Heart left ventricle (tissue), 16 donors: Measurements from ENCODE around the gene GRM7. TPM values are rescaled to one million over a fixed set of nuclear protein-coding genes. Genes with fewer than 3 reads are reported as not detected.
A peak's percentile ranks its signal among the peaks of the same experiment; 100 is the strongest.

Experiments
- ATAC-seq, 4 donors: fragments of 200-7000 bp; cut with Tn5 transposase; one replicate each; pipeline ENCODE4 v1.9.1; 2020 to 2022; ENCODE audit warnings: moderate library complexity in 4 of 4, mild to moderate bottlenecking in 3 of 4, moderate number of reproducible peaks in 1 of 4
- DNase-seq, 5 donors: peaks; one replicate each; pipeline ENCODE4 v3.0.0-alpha.2; 2020
- H3K27ac ChIP-seq, 12 donors: fragments of 200-600 bp; sonication (generic) in 4 of 12; one replicate each; pipeline versions ENCODE4 v1.5.0 to v1.8.0; 2016 to 2022; ENCODE audit warnings: mild to moderate bottlenecking in 2 of 12
- H3K27me3 ChIP-seq, 9 donors: fragments of 200-600 bp; sonication (generic) in 2 of 9; one replicate each; pipeline versions ENCODE4 v1.5.1 to v1.8.0; 2016 to 2022; ENCODE audit warnings: mild to moderate bottlenecking in 3 of 9
- H3K36me3 ChIP-seq, 9 donors: fragments of 200-600 bp; sonication (generic) in 2 of 9; one replicate each; pipeline versions ENCODE4 v1.5.0 to v1.8.0; 2018 to 2022; ENCODE audit warnings: mild to moderate bottlenecking in 2 of 9
- H3K4me1 ChIP-seq, 12 donors: fragments of 200-600 bp; sonication (generic) in 4 of 12; one replicate each; pipeline versions ENCODE4 v1.5.0 to v1.8.0; 2016 to 2022; ENCODE audit warnings: mild to moderate bottlenecking in 3 of 12
- H3K4me3 ChIP-seq, 12 donors: fragments of 200-600 bp; sonication (generic) in 4 of 12; one replicate each; pipeline versions ENCODE4 v1.5.0 to v1.8.0; 2017 to 2022; ENCODE audit warnings: mild to moderate bottlenecking in 9 of 12, moderate library complexity in 4 of 12
- H3K9me3 ChIP-seq, 12 donors: fragments of 200-600 bp; sonication (generic) in 4 of 12; one replicate each; pipeline versions ENCODE4 v1.5.0 to v1.8.0; 2016 to 2022; ENCODE audit warnings: mild to moderate bottlenecking in 1 of 12
- CTCF ChIP-seq, 12 donors: fragments of 200-600 bp; sonication (generic) in 4 of 12; IDR thresholded peaks; one replicate each; pipeline versions ENCODE4 v1.5.0 to v1.8.0; 2018 to 2022; ENCODE audit warnings: antibody characterized with exemption in 12 of 12, mild to moderate bottlenecking in 5 of 12
- POLR2A ChIP-seq, 2 donors: fragments of 450-650 bp; IDR thresholded peaks; one replicate each; pipeline ENCODE4 v1.6.1; 2017; ENCODE audit warnings: antibody characterized with exemption in 2 of 2, mild to moderate bottlenecking in 2 of 2, moderate library complexity in 2 of 2
- WGBS, 4 donors: extraction: QIAGEN DNeasy Blood & Tissue Kit in 2 of 4; methylation state at CpG; one replicate each; pipeline versions ENCODE4 v1.1.5 to v1.1.7; 2013 to 2018; 5-methylcytosine and 5-hydroxymethylcytosine counted together
- intact Hi-C, 10 donors: fragments of 100-400 bp; cut with DNase I; formaldehyde crosslinking; loops; one replicate each; pipeline versions ENCODE4 v1.11.1 to v1.14.2; 2022
- polyA plus RNA-seq, 2 donors: library from polyadenylated mRNA; stranded (reverse); fragments of 200-250 nt; gene quantifications; one replicate each; pipeline ENCODE4 v1.2.3, GENCODE V29; 2013
- total RNA-seq, 9 donors: library from RNA; depleted of rRNA in 2 of 9; stranded (reverse); fragments of >200 nt in 2 of 9; fragmentation: NEBNext Ultra II Directional in 3 of 9; extraction: Animal tissue kit (Norgen Biotek cat#: 25700) in 3 of 9; gene quantifications; one replicate each; pipeline versions ENCODE4 v1.1.0 to v1.2.4, GENCODE V29; 2016 to 2023
- donor health status: ischemic (EF 13 %, LVEDD 7.1; RV severe dilation, severe dysfunction).
- donor health status: healthy with polysubstance abuse.
- donor health status: DM: no; HTN: yes; CAD: no.
- donor health status: DM: no; HTN: no; CAD: no.
- donor health status: ischemic (EF 25% LVEDD 6.9; RV normal size, moderate dysfunction).
- donor health status: ischemic (EF 25% LVEDD 5.7; RV mildly dilated, moderate dysfunction).
- donor health status: healthy.
- donor health status: DM: yes; HTN: yes; CAD: no.
- donor health status: ischemic (EF 35%, LVEDD 5.7; RV mildly dilated, moderate dysfunction).
- donor health status: nonischemic (EF 11% LVEDD 7.7; RV severe dilation, severe dysfunction).
- donor health status: DM: yes; HTN: yes; CAD: no.
- donor health status: PGD.
- donor health status: ischemic (EF 29% LVEDD 5.4; RV normal size, mild dysfunction).
- donor health status: nonischemic (EF 23%, LVEDD 6.1; RV moderate dilation, normal function).

GRM7 gene
- total and polyA plus RNA-seq, 11 donors, result not detected

- TF ChIP-seq POLR2A (IDR thresholded peaks at IDR 0.05) (no peak), CTCF (IDR thresholded peaks at IDR 0.05) (no peak)
- intact Hi-C loops, result no loop called here
- no peaks in the 10 kb centered on the region for H3K27me3 ChIP-seq
These were observed 575.6 kb downstream of the GRM7 start for GRCh38 chr3:7436542-7436941.

GRCh38 chr3:7437231-7437630, 576.3 kb downstream of the GRM7 start:
- DNase-seq, result no peak
- Histone ChIP-seq H3K4me1 (no peaks in the 10 kb centered on the region), H3K9me3 (peaks cover 0 to 33% (median 8%) of the 10 kb centered on the region in 12 donors), H3K27me3 (no peaks in the 10 kb centered on the region), H3K4me3 (no peak overlapping the region), H3K36me3 (no peaks in the 10 kb centered on the region), H3K27ac (no peak overlapping the region)
- intact Hi-C loops, result no loop called here
- 89 to 95% (median 90%) methylated on average over 1 of the region's 1 CpG for WGBS, 4 donors
- ATAC-seq, result no peak
- TF ChIP-seq POLR2A (IDR thresholded peaks at IDR 0.05) (no peak), CTCF (IDR thresholded peaks at IDR 0.05) (no peak)

More at GRCh38 chr3:7436542-7436941, 575.6 kb downstream of the GRM7 start:
- DNase-seq (no peak), ATAC-seq (no peak)
- H3K4me1 ChIP-seq, result no peaks in the 10 kb centered on the region
- H3K36me3 ChIP-seq, result no peaks in the 10 kb centered on the region
- H3K27ac ChIP-seq, result no peak overlapping the region
- peaks cover 0 to 38% (median 9%) of the 10 kb centered on the region in 12 donors for H3K9me3 ChIP-seq
- WGBS, 4 donors, result 76 to 95% (median 83%) methylated on average over 1 of the region's 1 CpG
- H3K4me3 ChIP-seq, result no peak overlapping the region

GRCh38 chr3:7439101-7439680, 578.3 kb downstream of the GRM7 start:
- no peak for DNase-seq
- Histone ChIP-seq H3K27me3 (no peaks in the 10 kb centered on the region), H3K4me3 (no peak overlapping the region), H3K9me3 (peaks cover 0 to 19% (median 0%) of the 10 kb centered on the region in 12 donors), H3K36me3 (no peaks in the 10 kb centered on the region), H3K27ac (no peak overlapping the region), H3K4me1 (peaks cover 0 to under 1% (median 0%) of the 10 kb centered on the region in 12 donors)
- TF ChIP-seq CTCF (IDR thresholded peaks at IDR 0.05), result no peak
- TF ChIP-seq POLR2A (IDR thresholded peaks at IDR 0.05), result no peak
- intact Hi-C loops, result no loop called here
- 66 to 71% (median 68%) methylated on average over 4 of the region's 4 CpGs for WGBS, 4 donors
- ATAC-seq, result no peak

- Histone ChIP-seq H3K27ac (peak overlapping the region in 7 of 12 donors; percentile 0 to 67 (median 45)), H3K27me3 (no peaks in the 10 kb centered on the region), H3K4me1 (peaks cover 0 to 15% (median 0%) of the 10 kb centered on the region in 12 donors), H3K9me3 (peaks cover 0 to 7% (median 0%) of the 10 kb centered on the region in 12 donors), H3K4me3 (no peak overlapping the region), H3K36me3 (no peaks in the 10 kb centered on the region)
- intact Hi-C loops, result loop anchor here in 2 of 10 donors (5.0 to 10.0 kb wide), 2 partner anchors 57 to 140 kb away; no protein-coding TSS in a partner anchor
- DNase-seq, result peak in 2 of 5 donors; percentile 12 to 20
- no peak for TF ChIP-seq POLR2A (IDR thresholded peaks at IDR 0.05)
- no peak for TF ChIP-seq CTCF (IDR thresholded peaks at IDR 0.05)
- peak in 3 of 4 donors; percentile 22 to 83 (median 36) for ATAC-seq
- 58 to 62% (median 59%) methylated on average over 4 of the region's 4 CpGs for WGBS, 4 donors
These were observed 584.0 kb downstream of the GRM7 start for GRCh38 chr3:7444886-7445285.
